CD4-positive, CD25-positive, alpha-beta regulatory T cell (primary cell): ENCODE data around the gene IGFBP5. TPM values are rescaled to one million over a fixed set of nuclear protein-coding genes. Genes with fewer than 3 reads are reported as not detected.

Experiments
- ATAC-seq, 2 donors: fragments of 150-1000 bp; cut with Tn5 transposase; one replicate each; pipeline ENCODE4 v1.10.0; 2021; ENCODE audit warnings: low read depth in 2 of 2, moderate number of reproducible peaks in 2 of 2, moderate library complexity in 1 of 2
- DNase-seq, 3 donors: peaks; one replicate each; pipeline versions ENCODE4 v3.0.0 to v3.0.0-alpha.2; 2012 to 2022; ENCODE audit warnings: mixed read lengths in 1 of 3
- H3K27ac ChIP-seq: one replicate; pipeline ENCODE4 v1.7.0; 2013; ENCODE audit warnings: mild to moderate bottlenecking, low read length; ENCODE audit not compliant: insufficient read depth, poor library complexity, severe bottlenecking
- H3K27me3 ChIP-seq: one replicate; pipeline ENCODE4 v1.7.0; 2013; ENCODE audit warnings: low read length; ENCODE audit not compliant: control insufficient read depth, insufficient read depth
- H3K36me3 ChIP-seq: one replicate; pipeline ENCODE4 v1.7.0; 2013; ENCODE audit warnings: mild to moderate bottlenecking, low read length, moderate library complexity; ENCODE audit not compliant: control insufficient read depth, insufficient read depth
- H3K4me1 ChIP-seq: 2 replicates; pipeline ENCODE4 v1.7.0; 2013; ENCODE audit warnings: mild to moderate bottlenecking, low read length; ENCODE audit not compliant: insufficient read depth, control insufficient read depth, poor library complexity, severe bottlenecking
- H3K4me3 ChIP-seq: one replicate; pipeline ENCODE4 v1.7.0; 2013; ENCODE audit warnings: low read depth, mild to moderate bottlenecking, low read length, moderate library complexity
- H3K9me3 ChIP-seq, 2 experiments: 1 replicate in 1 of 2; 2 replicates in 1 of 2; pipeline ENCODE4 v1.7.0; 2013; ENCODE audit warnings: low read length in 2 of 2, mild to moderate bottlenecking in 1 of 2, moderate library complexity in 1 of 2; ENCODE audit not compliant: control insufficient read depth in 2 of 2
- H3K27ac Mint-ChIP-seq, 3 donors: one replicate each; pipeline ENCODE4 v1.8.0; 2020 to 2022; ENCODE audit warnings: mild to moderate bottlenecking in 3 of 3, mixed read lengths in 3 of 3, moderate library complexity in 2 of 3
- H3K27me3 Mint-ChIP-seq: one replicate; pipeline ENCODE4 v1.8.0; 2022; ENCODE audit warnings: mild to moderate bottlenecking, mixed read lengths
- H3K36me3 Mint-ChIP-seq: one replicate; pipeline ENCODE4 v1.8.0; 2020; ENCODE audit warnings: mixed read lengths
- H3K4me1 Mint-ChIP-seq, 4 donors: one replicate each; pipeline ENCODE4 v1.8.0; 2020 to 2022; ENCODE audit warnings: mixed read lengths in 4 of 4, mild to moderate bottlenecking in 1 of 4
- H3K4me3 Mint-ChIP-seq, 4 donors: one replicate each; pipeline ENCODE4 v1.8.0; 2020 to 2022; ENCODE audit warnings: mild to moderate bottlenecking in 4 of 4, mixed read lengths in 4 of 4, moderate library complexity in 3 of 4
- H3K9me3 Mint-ChIP-seq, 7 donors: one replicate each; pipeline ENCODE4 v1.8.0; 2020 to 2022; ENCODE audit warnings: mixed read lengths in 7 of 7, mild to moderate bottlenecking in 3 of 7, moderate library complexity in 2 of 7
- polyA plus RNA-seq, 4 donors: library from polyadenylated mRNA; unstranded; fragments of 300-500 nt; fragmentation: Illumina TruSeq; gene quantifications; one replicate each; pipeline ENCODE4 v1.2.3, GENCODE V29; 2021
- total RNA-seq: library from RNA; stranded (reverse); gene quantifications from one replicate; pipeline ENCODE4 v1.2.3, GENCODE V29; 2022

IGFBP5 gene
- total and polyA plus RNA-seq, 5 donors from 2014 or later, result 0.05 TPM; not detected in 4

GRCh38 chr2:216698895-216699294 is 3.5 kb upstream of the IGFBP5 start:
- no peak for ATAC-seq
- H3K36me3 Mint-ChIP-seq, result no peaks in the 10 kb centered on the region
- H3K9me3 ChIP-seq, result no peaks in the 10 kb centered on the region
- no peak overlapping the region for H3K27ac ChIP-seq
- no peak overlapping the region for H3K27ac Mint-ChIP-seq
- H3K4me1 ChIP-seq, result peaks cover 9% of the 10 kb centered on the region
- peaks cover 0 to 2% (median 0%) of the 10 kb centered on the region in 7 donors for H3K9me3 Mint-ChIP-seq
- no peak overlapping the region for H3K4me3 Mint-ChIP-seq
- peaks cover 26% of the 10 kb centered on the region for H3K27me3 ChIP-seq
- peak in 1 of 3 donors; percentile 36 for DNase-seq
- peaks cover 0 to 7% (median 0%) of the 10 kb centered on the region in 4 donors for H3K4me1 Mint-ChIP-seq
- no peaks in the 10 kb centered on the region for H3K36me3 ChIP-seq
- H3K4me3 ChIP-seq, result no peak overlapping the region
- H3K27me3 Mint-ChIP-seq, result peaks cover 52% of the 10 kb centered on the region

- Mint-ChIP-seq H3K4me1 (peaks cover 0 to 13% (median 1%) of the 10 kb centered on the region in 4 donors), H3K9me3 (peaks cover 0 to 2% (median 0%) of the 10 kb centered on the region in 7 donors), H3K27me3 (peaks cover 57% of the 10 kb centered on the region), H3K27ac (no peak overlapping the region), H3K4me3 (no peak overlapping the region), H3K36me3 (no peaks in the 10 kb centered on the region)
- no peak overlapping the region for H3K4me3 ChIP-seq
- H3K27ac ChIP-seq, result no peak overlapping the region
- H3K9me3 ChIP-seq, result no peaks in the 10 kb centered on the region
- peaks cover 14% of the 10 kb centered on the region for H3K4me1 ChIP-seq
- ATAC-seq, result no peak
- no peaks in the 10 kb centered on the region for H3K36me3 ChIP-seq
- peaks cover 26% of the 10 kb centered on the region for H3K27me3 ChIP-seq
- no peak for DNase-seq
These were observed 2.9 kb upstream of the IGFBP5 start for GRCh38 chr2:216698293-216698692.

GRCh38 chr2:216696751-216697560 is 1.6 kb upstream of the IGFBP5 start:
- Mint-ChIP-seq H3K27ac (no peak overlapping the region), H3K4me3 (peak overlapping the region in 1 of 4 donors; percentile 9), H3K36me3 (no peaks in the 10 kb centered on the region), H3K27me3 (peaks cover 64% of the 10 kb centered on the region), H3K4me1 (peaks cover 0 to 23% (median 5%) of the 10 kb centered on the region in 4 donors), H3K9me3 (peaks cover 0 to 2% (median 0%) of the 10 kb centered on the region in 7 donors)
- Histone ChIP-seq H3K4me3 (no peak overlapping the region), H3K27me3 (peaks cover 26% of the 10 kb centered on the region), H3K27ac (no peak overlapping the region), H3K36me3 (no peaks in the 10 kb centered on the region), H3K4me1 (peaks cover 25% of the 10 kb centered on the region), H3K9me3 (no peaks in the 10 kb centered on the region)
- no peak for ATAC-seq
- DNase-seq, result no peak

GRCh38 chr2:216696321-216696720 is 972 bp upstream of the IGFBP5 start:
- no peaks in the 10 kb centered on the region for H3K36me3 ChIP-seq
- no peak overlapping the region for H3K27ac Mint-ChIP-seq
- H3K4me3 ChIP-seq, result no peak overlapping the region
- peaks cover 0 to 2% (median 0%) of the 10 kb centered on the region in 7 donors for H3K9me3 Mint-ChIP-seq
- peaks cover 4 to 25% (median 7%) of the 10 kb centered on the region in 4 donors for H3K4me1 Mint-ChIP-seq
- no peaks in the 10 kb centered on the region for H3K36me3 Mint-ChIP-seq
- ATAC-seq (no peak), DNase-seq (no peak)
- H3K4me1 ChIP-seq, result peaks cover 26% of the 10 kb centered on the region
- H3K27ac ChIP-seq, result no peak overlapping the region
- H3K4me3 Mint-ChIP-seq, result no peak overlapping the region
- peaks cover 28% of the 10 kb centered on the region for H3K27me3 ChIP-seq
- no peaks in the 10 kb centered on the region for H3K9me3 ChIP-seq
- H3K27me3 Mint-ChIP-seq, result peaks cover 70% of the 10 kb centered on the region

- no peaks in the 10 kb centered on the region for H3K36me3 ChIP-seq
- peaks cover 83% of the 10 kb centered on the region for H3K27me3 Mint-ChIP-seq
- H3K27ac Mint-ChIP-seq, result no peak overlapping the region
- DNase-seq (no peak), ATAC-seq (no peak)
- peak overlapping the region in 1 of 4 donors; percentile 24 for H3K4me3 Mint-ChIP-seq
- H3K4me1 ChIP-seq, result peaks cover 26% of the 10 kb centered on the region
- H3K9me3 ChIP-seq, result no peaks in the 10 kb centered on the region
- peaks cover 31% of the 10 kb centered on the region for H3K27me3 ChIP-seq
- H3K4me3 ChIP-seq, result no peak overlapping the region
- H3K27ac ChIP-seq, result no peak overlapping the region
- H3K36me3 Mint-ChIP-seq, result no peaks in the 10 kb centered on the region
- peaks cover 4 to 28% (median 10%) of the 10 kb centered on the region in 4 donors for H3K4me1 Mint-ChIP-seq
- peaks cover 0 to 2% (median 0%) of the 10 kb centered on the region in 7 donors for H3K9me3 Mint-ChIP-seq
These were observed 527 bp downstream of the IGFBP5 start for GRCh38 chr2:216694826-216695217.

GRCh38 chr2:216694082-216694825 is 1.1 kb downstream of the IGFBP5 start:
- Histone ChIP-seq H3K4me3 (no peak overlapping the region), H3K36me3 (no peaks in the 10 kb centered on the region), H3K27ac (no peak overlapping the region), H3K27me3 (peaks cover 36% of the 10 kb centered on the region), H3K4me1 (peaks cover 26% of the 10 kb centered on the region), H3K9me3 (no peaks in the 10 kb centered on the region)
- DNase-seq, result peak in 1 of 3 donors; percentile 37
- no peaks in the 10 kb centered on the region for H3K36me3 Mint-ChIP-seq
- peak overlapping the region in 2 of 4 donors; percentile 62 to 68 for H3K4me3 Mint-ChIP-seq
- no peak overlapping the region for H3K27ac Mint-ChIP-seq
- H3K4me1 Mint-ChIP-seq, result peaks cover 4 to 28% (median 10%) of the 10 kb centered on the region in 4 donors
- H3K27me3 Mint-ChIP-seq, result peaks cover 86% of the 10 kb centered on the region
- ATAC-seq, result peak; percentile 10 to 26
- peaks cover 0 to 2% (median 0%) of the 10 kb centered on the region in 7 donors for H3K9me3 Mint-ChIP-seq

- no peak for DNase-seq
- Histone ChIP-seq H3K4me3 (no peak overlapping the region), H3K4me1 (peaks cover 26% of the 10 kb centered on the region), H3K36me3 (no peaks in the 10 kb centered on the region), H3K9me3 (no peaks in the 10 kb centered on the region), H3K27ac (no peak overlapping the region), H3K27me3 (peaks cover 40% of the 10 kb centered on the region)
- no peak for ATAC-seq
- H3K27ac Mint-ChIP-seq, result no peak overlapping the region
- H3K4me1 Mint-ChIP-seq, result peaks cover 4 to 28% (median 10%) of the 10 kb centered on the region in 4 donors
- no peaks in the 10 kb centered on the region for H3K36me3 Mint-ChIP-seq
- peak overlapping the region in 2 of 4 donors; percentile 62 to 68 for H3K4me3 Mint-ChIP-seq
- H3K27me3 Mint-ChIP-seq, result peaks cover 92% of the 10 kb centered on the region
- peaks cover 0 to 4% (median 0%) of the 10 kb centered on the region in 7 donors for H3K9me3 Mint-ChIP-seq
These were observed 1.8 kb downstream of the IGFBP5 start for GRCh38 chr2:216693414-216694080.
